ENCODE measurements around the gene DCTD. TPM values are rescaled to one million over a fixed set of nuclear protein-coding genes. Genes with fewer than 3 reads are reported as not detected.

DCTD gene
- total and polyA plus RNA-seq, 4 donors = 36.9 to 52.9 (median 44.7) TPM

DNA sequence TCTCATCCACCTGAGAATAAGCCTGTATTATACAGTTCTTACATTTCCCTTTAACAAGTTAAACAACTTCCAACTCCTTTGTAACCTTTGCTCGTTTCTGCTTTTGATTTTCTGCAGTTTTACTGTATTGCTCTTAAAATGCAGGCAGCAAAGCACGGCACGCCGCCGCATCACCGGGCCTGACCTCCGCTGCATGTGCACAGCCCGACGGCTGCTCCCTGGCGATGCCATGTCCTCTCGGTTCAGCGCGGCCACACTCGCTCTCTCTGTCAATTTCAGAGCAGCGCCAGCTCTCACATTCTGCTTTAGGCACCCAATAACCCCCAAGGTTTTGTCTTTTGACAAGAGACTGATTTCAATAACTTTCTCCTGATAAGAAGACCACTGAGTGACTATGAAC lies 60.3 kb downstream of the DCTD start:
- peaks cover 0 to 3% (median under 1%) of the 10 kb centered on the region in 4 donors for H3K9me3 ChIP-seq (ENCODE audit: control insufficient read depth in 4 of 4, low read length in 3 of 4)
- no peak overlapping the region for H3K4me3 ChIP-seq (ENCODE audit: low read depth in 1 of 3, low read length in 3 of 3)
- no peak for DNase-seq (ENCODE audit: low spot score)
- TF ChIP-seq RXRA (IDR thresholded peaks at IDR 0.05) (no peak), JUND (IDR thresholded peaks at IDR 0.05) (no peak), FOXA1 (IDR thresholded peaks at IDR 0.05) (no peak), GABPA (IDR thresholded peaks at IDR 0.05 in 1 of 2, conservative IDR thresholded peaks at IDR 0.05 in 1 of 2) (no peak), RAD21 (IDR thresholded peaks at IDR 0.05) (no peak), YY1 (IDR thresholded peaks at IDR 0.05) (no peak), SP1 (IDR thresholded peaks at IDR 0.05) (no peak), NR2F2 (IDR thresholded peaks at IDR 0.05) (no peak), HNF4G (IDR thresholded peaks at IDR 0.05) (no peak), HNF4A (conservative IDR thresholded peaks at IDR 0.05) (no peak), REST (IDR thresholded peaks at IDR 0.05) (no peak), FOXA2 (IDR thresholded peaks at IDR 0.05) (no peak)
- TF ChIP-seq, protein P1, sequence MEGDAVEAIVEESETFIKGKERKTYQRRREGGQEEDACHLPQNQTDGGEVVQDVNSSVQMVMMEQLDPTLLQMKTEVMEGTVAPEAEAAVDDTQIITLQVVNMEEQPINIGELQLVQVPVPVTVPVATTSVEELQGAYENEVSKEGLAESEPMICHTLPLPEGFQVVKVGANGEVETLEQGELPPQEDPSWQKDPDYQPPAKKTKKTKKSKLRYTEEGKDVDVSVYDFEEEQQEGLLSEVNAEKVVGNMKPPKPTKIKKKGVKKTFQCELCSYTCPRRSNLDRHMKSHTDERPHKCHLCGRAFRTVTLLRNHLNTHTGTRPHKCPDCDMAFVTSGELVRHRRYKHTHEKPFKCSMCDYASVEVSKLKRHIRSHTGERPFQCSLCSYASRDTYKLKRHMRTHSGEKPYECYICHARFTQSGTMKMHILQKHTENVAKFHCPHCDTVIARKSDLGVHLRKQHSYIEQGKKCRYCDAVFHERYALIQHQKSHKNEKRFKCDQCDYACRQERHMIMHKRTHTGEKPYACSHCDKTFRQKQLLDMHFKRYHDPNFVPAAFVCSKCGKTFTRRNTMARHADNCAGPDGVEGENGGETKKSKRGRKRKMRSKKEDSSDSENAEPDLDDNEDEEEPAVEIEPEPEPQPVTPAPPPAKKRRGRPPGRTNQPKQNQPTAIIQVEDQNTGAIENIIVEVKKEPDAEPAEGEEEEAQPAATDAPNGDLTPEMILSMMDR (IDR thresholded peaks at IDR 0.05; ENCODE audit: low read depth, low read length, missing input control) = no peak
- TF ChIP-seq, protein P2, sequence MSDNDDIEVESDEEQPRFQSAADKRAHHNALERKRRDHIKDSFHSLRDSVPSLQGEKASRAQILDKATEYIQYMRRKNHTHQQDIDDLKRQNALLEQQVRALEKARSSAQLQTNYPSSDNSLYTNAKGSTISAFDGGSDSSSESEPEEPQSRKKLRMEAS (IDR thresholded peaks at IDR 0.05) = no peak
- TF ChIP-seq, protein P3, sequence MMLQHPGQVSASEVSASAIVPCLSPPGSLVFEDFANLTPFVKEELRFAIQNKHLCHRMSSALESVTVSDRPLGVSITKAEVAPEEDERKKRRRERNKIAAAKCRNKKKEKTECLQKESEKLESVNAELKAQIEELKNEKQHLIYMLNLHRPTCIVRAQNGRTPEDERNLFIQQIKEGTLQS (IDR thresholded peaks at IDR 0.05) = no peak
- H3K36me3 ChIP-seq (ENCODE audit: control insufficient read depth in 4 of 4, insufficient read depth in 3 of 4, low read depth in 1 of 4, low read length in 3 of 4) = peaks cover 0 to 4% (median 0%) of the 10 kb centered on the region in 4 donors
- no peaks in the 10 kb centered on the region for H3K27me3 ChIP-seq (ENCODE audit: control insufficient read depth in 4 of 4, insufficient read depth in 4 of 4, low read length in 3 of 4)
- WGBS = 96% methylated on average over 15 of the region's 15 CpGs
- peaks cover 0 to under 1% (median 0%) of the 10 kb centered on the region in 4 donors for H3K4me1 ChIP-seq (ENCODE audit: control insufficient read depth in 4 of 4, insufficient read depth in 4 of 4, low read length in 3 of 4)
- no peak overlapping the region for H3K27ac ChIP-seq (ENCODE audit: low read depth in 1 of 2, low read length in 2 of 2)
- H3K9ac ChIP-seq (ENCODE audit: low read depth in 1 of 2, low read length in 2 of 2) = no peak overlapping the region

GRCh38 chr4:182855877-182856276 lies 61.3 kb downstream of the DCTD start:
- no peak overlapping the region for H3K27ac ChIP-seq (ENCODE audit: low read depth in 1 of 2, low read length in 2 of 2)
- peaks cover 0 to 3% (median under 1%) of the 10 kb centered on the region in 4 donors for H3K9me3 ChIP-seq (ENCODE audit: control insufficient read depth in 4 of 4, low read length in 3 of 4)
- TF ChIP-seq EGR1 (IDR thresholded peaks at IDR 0.05; ENCODE audit: low read depth in 2 of 2) = no peak
- TF ChIP-seq, protein P3 (IDR thresholded peaks at IDR 0.05) = no peak
- TF ChIP-seq FOXA2 (IDR thresholded peaks at IDR 0.05) = no peak
- TF ChIP-seq SP1 (IDR thresholded peaks at IDR 0.05) = no peak
- TF ChIP-seq ZBTB33 (IDR thresholded peaks at IDR 0.05) = no peak
- TF ChIP-seq REST (IDR thresholded peaks at IDR 0.05) = no peak
- no peak for TF ChIP-seq RXRA (IDR thresholded peaks at IDR 0.05)
- no peak for TF ChIP-seq GABPA (IDR thresholded peaks at IDR 0.05 in 1 of 2, conservative IDR thresholded peaks at IDR 0.05 in 1 of 2)
- no peak for TF ChIP-seq JUND (IDR thresholded peaks at IDR 0.05)
- TF ChIP-seq HNF4A (conservative IDR thresholded peaks at IDR 0.05) = no peak
- H3K4me3 ChIP-seq (ENCODE audit: low read depth in 1 of 3, low read length in 3 of 3) = no peak overlapping the region
- H3K36me3 ChIP-seq (ENCODE audit: control insufficient read depth in 4 of 4, insufficient read depth in 3 of 4, low read depth in 1 of 4, low read length in 3 of 4) = peaks cover 0 to 4% (median 0%) of the 10 kb centered on the region in 4 donors
- H3K27me3 ChIP-seq (ENCODE audit: control insufficient read depth in 4 of 4, insufficient read depth in 4 of 4, low read length in 3 of 4) = no peaks in the 10 kb centered on the region
- DNase-seq (ENCODE audit: low spot score) = no peak
- WGBS = 93% methylated on average over 13 of the region's 13 CpGs
- no peak overlapping the region for H3K9ac ChIP-seq (ENCODE audit: low read depth in 1 of 2, low read length in 2 of 2)
- H3K4me1 ChIP-seq (ENCODE audit: control insufficient read depth in 4 of 4, insufficient read depth in 4 of 4, low read length in 3 of 4) = no peaks in the 10 kb centered on the region

Measured in liver (tissue), 9 donors.